ENCODE measurements around the gene PROC. TPM values are rescaled to one million over a fixed set of nuclear protein-coding genes. Genes with fewer than 3 reads are reported as not detected.

Gene PROC
- total RNA-seq, 4 donors from 2014 or later = 1.3 to 6.3 (median 1.6) TPM; not detected in 1

- Histone ChIP-seq H3K9me3 (no peaks in the 10 kb centered on the region), H3K27me3 (no peaks in the 10 kb centered on the region), H3K4me3 (peak overlapping the region in 2 of 4 donors; percentile 7 to 15), H3K36me3 (no peaks in the 10 kb centered on the region), H3K27ac (peak overlapping the region in 3 of 4 donors; percentile 72 to 89 (median 85)), H3K4me1 (peaks cover 0 to 6% (median 0%) of the 10 kb centered on the region in 4 donors)
- peak in 2 of 3 donors; percentile 90 to 92 for DNase-seq
- TF ChIP-seq POLR2A (IDR thresholded peaks at IDR 0.05) = no peak
- no peak for TF ChIP-seq CTCF (IDR thresholded peaks at IDR 0.05)
Observed at GRCh38 chr2:127454595-127455565, 36.7 kb downstream of the PROC start.

DNA sequence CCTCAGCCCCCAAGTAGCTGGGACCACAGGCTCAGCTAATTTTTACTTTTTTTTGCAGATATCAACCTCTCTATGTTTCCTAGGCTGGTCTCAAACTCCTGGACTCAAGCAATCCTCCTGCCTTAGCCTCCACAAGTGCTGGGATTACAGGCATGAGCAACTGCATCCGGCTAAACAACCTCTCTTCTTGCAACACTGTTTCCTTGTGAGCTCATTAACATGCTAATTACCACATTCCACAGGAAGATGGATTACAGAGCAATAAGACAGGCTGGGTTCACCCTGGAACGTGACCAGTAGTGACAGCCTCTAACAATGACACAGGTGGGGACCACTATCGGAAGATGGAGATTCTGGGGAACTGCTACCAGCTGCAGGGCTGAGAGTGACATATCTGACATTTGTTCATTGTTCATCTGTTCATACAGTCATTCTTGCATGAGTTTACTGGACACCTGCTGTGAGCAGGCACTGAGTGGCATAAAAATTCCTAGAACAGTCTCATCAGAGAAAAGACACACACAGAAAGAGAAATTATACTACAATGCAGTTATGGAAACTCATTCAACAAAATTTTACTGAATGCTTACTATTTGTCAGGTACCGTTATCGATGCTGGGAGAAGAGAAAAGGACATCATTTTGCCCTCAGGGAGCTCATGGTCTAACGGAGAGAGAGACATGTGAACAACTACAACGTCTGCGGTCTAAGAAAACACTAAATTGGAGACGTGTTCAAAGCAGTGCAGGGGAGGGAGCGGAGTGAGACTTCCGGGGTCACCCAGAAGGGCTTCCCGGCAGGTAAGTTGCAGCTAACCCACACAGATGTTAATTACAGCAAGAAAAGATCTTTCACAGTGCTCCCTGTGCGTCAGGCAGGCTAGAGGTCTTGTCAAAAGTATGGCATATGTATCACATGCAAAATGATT is 37.6 kb downstream of the PROC start:
- Histone ChIP-seq H3K27me3 (no peaks in the 10 kb centered on the region), H3K9me3 (no peaks in the 10 kb centered on the region), H3K27ac (peak overlapping the region in 3 of 4 donors; percentile 72 to 89 (median 85)), H3K4me3 (peak overlapping the region in 2 of 4 donors; percentile 7 to 15), H3K36me3 (no peaks in the 10 kb centered on the region), H3K4me1 (peaks cover 0 to 6% (median 0%) of the 10 kb centered on the region in 4 donors)
- TF ChIP-seq CTCF (IDR thresholded peaks at IDR 0.05) (no peak), POLR2A (IDR thresholded peaks at IDR 0.05) (no peak)
- DNase-seq = peak in 1 of 3 donors; percentile 65

- Histone ChIP-seq H3K4me3 (no peak overlapping the region), H3K27ac (no peak overlapping the region), H3K27me3 (no peaks in the 10 kb centered on the region), H3K36me3 (no peaks in the 10 kb centered on the region), H3K9me3 (no peaks in the 10 kb centered on the region), H3K4me1 (peaks cover 0 to 6% (median 0%) of the 10 kb centered on the region in 4 donors)
- TF ChIP-seq CTCF (IDR thresholded peaks at IDR 0.05) (no peak), POLR2A (IDR thresholded peaks at IDR 0.05) (no peak)
- no peak for DNase-seq
Observed at GRCh38 chr2:127456960-127457359, 38.7 kb downstream of the PROC start.

DNA sequence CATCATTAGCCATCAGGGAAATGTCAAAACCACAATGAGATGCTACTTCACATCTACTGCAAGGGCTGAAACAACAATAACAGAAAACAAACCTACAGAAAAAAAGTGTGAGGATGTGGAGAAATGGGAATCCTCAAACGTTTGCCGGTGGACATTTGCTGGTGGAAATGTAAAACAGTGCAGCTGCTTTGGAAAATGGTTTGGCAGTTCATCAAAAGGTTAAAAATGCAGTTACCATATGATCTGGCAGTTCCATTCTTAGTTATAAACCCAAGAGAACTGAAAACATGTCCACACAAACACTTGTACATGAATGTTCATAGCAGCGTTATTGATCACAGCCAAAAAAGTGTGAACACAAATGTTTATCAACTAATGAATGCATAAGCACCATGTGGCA is 44.2 kb downstream of the PROC start:
- Histone ChIP-seq H3K27ac (no peak overlapping the region), H3K4me3 (no peak overlapping the region), H3K4me1 (no peaks in the 10 kb centered on the region), H3K9me3 (no peaks in the 10 kb centered on the region), H3K36me3 (no peaks in the 10 kb centered on the region), H3K27me3 (no peaks in the 10 kb centered on the region)
- TF ChIP-seq CTCF (IDR thresholded peaks at IDR 0.05) (no peak), POLR2A (IDR thresholded peaks at IDR 0.05) (no peak)
- DNase-seq = no peak

DNA sequence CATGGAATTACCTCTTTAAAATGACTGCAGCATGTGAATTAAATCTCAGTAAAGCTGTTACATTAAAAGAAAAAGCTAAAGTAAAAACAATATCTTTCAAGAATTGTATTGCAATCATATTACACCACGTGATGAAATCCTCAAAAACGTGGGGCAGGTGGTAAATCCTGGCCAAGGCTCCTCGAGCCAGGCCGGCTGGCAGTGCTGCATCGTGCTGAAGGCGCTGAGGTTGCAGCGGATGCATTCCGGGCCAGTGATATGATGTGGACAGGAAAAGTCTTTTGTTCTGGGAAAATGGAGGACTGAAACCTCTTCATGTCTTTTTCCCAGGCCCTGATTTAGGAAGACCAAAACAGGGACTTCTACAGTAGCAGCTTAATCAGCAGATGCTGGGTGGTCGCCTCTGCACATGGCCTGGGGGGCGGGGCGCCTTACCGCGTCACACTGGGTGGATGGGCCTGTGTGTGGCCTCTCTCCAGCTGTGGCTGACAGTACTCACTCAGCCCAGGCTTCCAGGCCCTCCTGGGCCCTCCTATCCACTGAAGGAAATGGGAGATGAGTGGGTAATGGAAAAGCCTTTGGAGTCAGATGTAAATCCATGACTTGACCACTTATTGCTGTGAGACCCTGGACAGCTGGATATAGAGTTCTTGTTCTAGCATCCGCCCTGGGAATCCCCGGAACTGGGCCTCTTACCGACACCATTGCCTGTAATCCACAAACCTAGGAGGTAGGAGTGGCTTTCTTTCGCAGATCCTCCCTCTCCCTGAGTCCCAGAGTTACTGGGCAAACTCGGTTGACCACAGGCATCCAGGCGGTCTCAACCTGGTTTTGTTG is 45.1 kb downstream of the PROC start:
- no peaks in the 10 kb centered on the region for H3K27me3 ChIP-seq
- no peak overlapping the region for H3K27ac ChIP-seq
- H3K36me3 ChIP-seq = no peaks in the 10 kb centered on the region
- H3K9me3 ChIP-seq = no peaks in the 10 kb centered on the region
- H3K4me3 ChIP-seq = no peak overlapping the region
- TF ChIP-seq POLR2A (IDR thresholded peaks at IDR 0.05) (no peak), CTCF (IDR thresholded peaks at IDR 0.05) (no peak)
- DNase-seq = no peak
- H3K4me1 ChIP-seq = no peaks in the 10 kb centered on the region
